ENCODE data around the gene TAS1R3. TPM values are rescaled to one million over a fixed set of nuclear protein-coding genes. Genes with fewer than 3 reads are reported as not detected.

TAS1R3 gene
- total RNA-seq, 1 experiment from 2014 or later, result 0.22 TPM

- CTCF ChIA-PET, result no interaction called here
- peaks cover 4% of the 10 kb centered on the region for H3K4me1 Mint-ChIP-seq
- no peak overlapping the region for H3K4me3 Mint-ChIP-seq
- no peak for TF ChIP-seq ELF4 (CRISPR knock-in tag; IDR thresholded peaks at IDR 0.05; ENCODE audit: low read depth)
- TF ChIP-seq IRF1 (CRISPR knock-in tag; IDR thresholded peaks at IDR 0.05), result no peak
- no peak for TF ChIP-seq E2F5 (CRISPR knock-in tag; IDR thresholded peaks at IDR 0.05)
- no peak for TF ChIP-seq NR1H2 (CRISPR knock-in tag; IDR thresholded peaks at IDR 0.05)
- TF ChIP-seq HMGXB4 (CRISPR knock-in tag; IDR thresholded peaks at IDR 0.05), result no peak
- no peak for TF ChIP-seq MYBL2 (CRISPR knock-in tag; IDR thresholded peaks at IDR 0.05)
- TF ChIP-seq CDX4 (CRISPR knock-in tag; IDR thresholded peaks at IDR 0.05; ENCODE audit: borderline replicate concordance), result no peak
- no peak for TF ChIP-seq ZNF219 (CRISPR knock-in tag; IDR thresholded peaks at IDR 0.05; ENCODE audit: borderline replicate concordance)
- TF ChIP-seq ZMAT4 (CRISPR knock-in tag; IDR thresholded peaks at IDR 0.05), result no peak
- TF ChIP-seq CTCF (IDR thresholded peaks at IDR 0.05), result no peak
- no peak for TF ChIP-seq ZNF396 (CRISPR knock-in tag; IDR thresholded peaks at IDR 0.05; ENCODE audit: borderline replicate concordance)
- TF ChIP-seq ESRRA (CRISPR knock-in tag; IDR thresholded peaks at IDR 0.05; ENCODE audit: borderline replicate concordance), result no peak
- H3K36me3 Mint-ChIP-seq, result no peaks in the 10 kb centered on the region
- no peak overlapping the region for H3K27ac Mint-ChIP-seq
- peaks cover 4% of the 10 kb centered on the region for H3K9me3 Mint-ChIP-seq
- no peak for ATAC-seq
- POLR2A ChIA-PET, result no interaction called here
- H3K27me3 Mint-ChIP-seq (ENCODE audit: low read depth), result no peaks in the 10 kb centered on the region
- DNase-seq (ENCODE audit: low spot score), result no peak
These were observed 2.8 kb upstream of the TAS1R3 start for GRCh38 chr1:1328254-1328653.

GRCh38 chr1:1329304-1330210 lies 1.5 kb upstream of the TAS1R3 start:
- Mint-ChIP-seq H3K36me3 (no peaks in the 10 kb centered on the region), H3K27ac (peak overlapping the region; percentile 84)
- CTCF ChIA-PET, result interaction anchor here (0.6 kb wide), 1 partner anchor 177 kb away, joined by 4 read pairs; no protein-coding TSS in a partner anchor

More at GRCh38 chr1:1329304-1330210, 1.5 kb upstream of the TAS1R3 start:
- no peak overlapping the region for H3K4me3 Mint-ChIP-seq
- TF ChIP-seq ATF3 (CRISPR knock-in tag; conservative IDR thresholded peaks at IDR 0.05) (peak; percentile 55; the same call in 1 of the 2 replicates), PRDM15 (CRISPR knock-in tag; IDR thresholded peaks at IDR 0.05) (0 out of 2 replicates have a peak, but pooled peaks have one; percentile 32), ELF4 (CRISPR knock-in tag; IDR thresholded peaks at IDR 0.05; ENCODE audit: low read depth) (no peak), TCF7 (CRISPR knock-in tag; IDR thresholded peaks at IDR 0.05; ENCODE audit: low read depth) (peak; percentile 64; the same call in 1 of the 2 replicates), FOXP1 (CRISPR knock-in tag; IDR thresholded peaks at IDR 0.05; ENCODE audit: borderline replicate concordance) (0 out of 2 replicates have a peak, but pooled peaks have one; percentile 66), IRF1 (CRISPR knock-in tag; IDR thresholded peaks at IDR 0.05) (no peak), ZNF121 (CRISPR knock-in tag; IDR thresholded peaks at IDR 0.05) (peak; percentile 20; the same call in 1 of the 2 replicates)
- H3K4me1 Mint-ChIP-seq, result no peaks in the 10 kb centered on the region
- DNase-seq (ENCODE audit: low spot score) (no peak), ATAC-seq (no peak)
- POLR2A ChIA-PET, result no interaction called here
- peaks cover 4% of the 10 kb centered on the region for H3K9me3 Mint-ChIP-seq
- no peaks in the 10 kb centered on the region for H3K27me3 Mint-ChIP-seq (ENCODE audit: low read depth)

Data from WTC11 (cell line).